ENCODE results near the gene ZC3H12D.
"Not testable (repeated sequence)": the region's sequence is repeated elsewhere in the genome, so short reads cannot be mapped to it uniquely, and the experiment has no call there.

Gene ZC3H12D

DNA sequence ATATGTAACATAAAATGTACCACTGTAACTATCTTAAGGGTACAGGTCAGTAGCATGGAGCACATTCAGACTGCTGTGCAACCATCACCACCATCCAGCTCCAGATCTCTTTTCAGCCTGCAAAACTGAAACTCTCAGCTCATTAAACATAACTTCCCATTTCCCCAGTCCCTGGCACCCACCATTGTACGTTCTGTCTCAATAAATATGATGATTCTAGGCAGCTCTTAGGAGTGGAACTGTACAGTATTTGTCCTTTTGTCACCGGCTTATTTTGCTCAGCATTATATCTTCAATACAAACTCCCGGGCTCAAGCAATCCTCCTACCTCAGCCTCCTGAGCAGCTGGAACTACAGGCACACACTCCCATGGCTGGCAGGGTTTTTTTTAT lies 1.5 kb downstream of the ZC3H12D start:
- no peak for DNase-seq

- no peak for DNase-seq
These were observed 2.1 kb downstream of the ZC3H12D start for GRCh38 chr6:149482545-149483333.

DNA sequence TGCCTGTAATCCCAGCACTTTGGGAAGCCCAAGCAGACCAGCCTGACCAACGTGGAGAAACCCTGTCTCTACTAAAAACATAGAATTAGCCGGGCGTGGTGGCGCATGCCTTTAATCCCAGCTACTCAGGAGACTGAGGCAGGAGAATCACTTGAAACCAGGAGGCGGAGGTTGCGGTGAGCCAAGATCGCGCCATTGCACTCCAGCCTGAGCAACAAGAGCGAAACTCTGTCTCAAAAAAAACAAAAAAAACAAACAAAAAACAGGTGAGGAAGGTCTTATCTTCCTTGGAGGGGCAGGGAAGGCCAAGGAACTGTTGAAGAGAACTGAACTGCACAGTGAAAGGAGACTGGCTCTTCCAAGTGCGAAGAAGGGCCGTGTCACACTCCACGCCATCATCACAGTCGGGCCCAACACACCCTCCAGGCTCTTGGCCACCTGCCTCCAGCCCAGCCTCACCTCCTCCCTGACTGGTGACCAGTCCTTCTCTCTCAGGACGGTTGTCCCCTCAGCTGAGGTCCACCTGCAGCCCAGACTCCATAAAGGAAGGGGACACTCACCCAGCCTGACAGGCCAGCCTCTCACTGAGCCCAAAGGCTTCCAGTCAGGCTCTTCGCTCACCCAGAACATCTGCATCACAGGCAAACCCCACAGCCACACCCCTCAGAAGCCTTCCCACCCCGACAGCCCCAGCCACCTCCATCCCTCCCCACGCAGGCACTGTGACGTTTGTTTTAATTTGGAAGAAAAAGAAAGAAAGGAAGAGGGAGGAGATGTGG lies 4.1 kb downstream of the ZC3H12D start:
- DNase-seq, result no peak

- no peak for DNase-seq
These were observed 6.0 kb downstream of the ZC3H12D start for GRCh38 chr6:149478631-149479314.

DNA sequence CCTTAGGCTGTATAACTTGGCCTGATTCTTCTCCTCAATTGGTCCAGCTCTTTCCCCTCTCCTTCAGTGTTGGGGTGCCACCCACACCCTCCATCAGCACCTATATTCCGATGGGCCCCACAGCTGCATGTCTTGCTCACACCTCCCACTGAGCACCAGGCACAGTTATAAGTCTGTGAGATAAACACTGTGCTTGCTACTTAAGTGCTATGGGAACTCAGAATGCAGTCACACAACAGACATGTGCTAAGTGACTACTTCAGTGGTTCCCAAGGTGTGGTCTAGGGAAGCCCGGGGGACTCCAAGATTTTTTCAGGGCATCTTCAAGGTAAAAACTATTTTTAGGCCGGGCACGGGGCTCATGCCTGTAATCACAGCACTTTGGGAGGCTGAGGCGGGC lies 7.3 kb downstream of the ZC3H12D start:
- no peak for DNase-seq

DNA sequence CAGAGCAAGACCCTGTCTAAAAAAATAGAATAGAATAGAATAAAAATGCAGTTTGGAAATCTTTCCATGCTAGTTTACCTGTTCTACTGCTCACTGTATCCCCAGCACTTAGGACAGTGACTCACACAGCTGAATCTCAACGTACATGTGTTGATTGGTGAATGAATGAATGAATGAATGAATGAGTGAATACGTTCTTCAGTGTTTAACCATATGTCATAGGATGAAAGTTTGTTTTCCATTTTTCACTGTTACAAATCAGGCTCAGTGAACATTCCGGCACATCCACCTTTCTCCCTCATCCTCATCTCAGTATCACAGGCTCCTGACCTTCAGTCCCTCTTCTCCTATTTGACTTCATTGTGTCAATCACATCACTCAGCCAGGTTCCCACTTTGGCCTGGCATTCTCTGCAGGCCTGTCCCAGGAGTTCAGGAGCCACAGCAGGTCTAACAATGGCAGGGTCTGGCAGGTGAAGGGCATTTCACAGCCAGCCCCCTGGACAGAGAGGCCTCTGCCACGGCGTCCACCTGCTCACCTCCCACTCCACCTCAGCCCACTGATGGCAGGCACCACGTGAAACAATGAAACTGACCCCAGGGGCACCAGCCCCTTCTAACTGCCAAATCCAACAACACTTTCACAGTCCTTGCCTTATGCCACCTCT lies 7.9 kb downstream of the ZC3H12D start:
- no peak for DNase-seq

GRCh38 chr6:149474108-149474935 lies 10.5 kb downstream of the ZC3H12D start:
- no peak for DNase-seq

GRCh38 chr6:149473080-149474052 lies 11.4 kb downstream of the ZC3H12D start:
- DNase-seq, result no peak

GRCh38 chr6:149472241-149472640 lies 12.6 kb downstream of the ZC3H12D start:
- DNase-seq, result no peak

DNA sequence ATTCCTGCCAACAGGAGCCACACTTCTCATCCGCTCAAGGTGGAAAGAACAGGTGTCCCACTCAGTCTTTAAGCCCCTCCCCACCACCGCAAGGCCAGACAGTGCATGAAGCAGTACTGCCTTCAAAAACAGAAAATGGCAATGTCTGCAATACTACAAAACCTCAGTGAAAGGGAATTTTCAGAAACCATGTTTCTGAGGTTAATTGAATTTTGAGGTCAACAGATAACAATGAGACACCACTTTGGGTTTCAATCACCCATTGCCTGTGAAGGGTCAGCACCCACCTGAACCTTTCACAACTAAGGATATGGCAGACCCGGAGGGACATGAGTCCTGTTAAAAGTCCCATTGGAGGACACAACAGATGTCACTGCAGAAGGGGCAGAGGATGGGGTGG lies 13.0 kb downstream of the ZC3H12D start:
- no peak for DNase-seq

GRCh38 chr6:149470948-149471347 lies 13.9 kb downstream of the ZC3H12D start:
- no peak for DNase-seq

DNA sequence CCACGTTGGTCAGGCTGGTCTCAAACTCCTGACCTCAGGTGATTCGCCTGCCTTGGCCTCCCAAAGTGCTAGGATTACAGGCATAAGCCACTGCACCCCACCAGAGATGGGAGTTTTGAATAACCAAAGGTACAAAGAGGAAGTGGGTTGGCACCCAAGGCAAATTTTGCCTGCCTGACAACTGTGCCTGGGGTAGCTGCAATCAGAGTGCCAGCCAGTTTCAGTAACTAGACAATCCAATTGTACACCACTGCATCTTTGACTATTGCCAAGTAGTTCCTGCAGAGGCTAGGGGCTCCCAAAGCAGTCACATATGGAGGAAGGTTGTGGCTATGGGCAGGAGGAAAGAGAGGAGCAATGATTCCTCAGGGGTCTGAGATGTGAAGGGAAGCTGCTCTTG lies 16.6 kb downstream of the ZC3H12D start:
- no peak for DNase-seq

- DNase-seq, result no peak
These were observed 17.5 kb downstream of the ZC3H12D start for GRCh38 chr6:149467265-149467664.

GRCh38 chr6:149464411-149464810 lies 20.4 kb downstream of the ZC3H12D start:
- no peak for DNase-seq

GRCh38 chr6:149463781-149464180 lies 21.0 kb downstream of the ZC3H12D start:
- peak; percentile 12 for DNase-seq

DNA sequence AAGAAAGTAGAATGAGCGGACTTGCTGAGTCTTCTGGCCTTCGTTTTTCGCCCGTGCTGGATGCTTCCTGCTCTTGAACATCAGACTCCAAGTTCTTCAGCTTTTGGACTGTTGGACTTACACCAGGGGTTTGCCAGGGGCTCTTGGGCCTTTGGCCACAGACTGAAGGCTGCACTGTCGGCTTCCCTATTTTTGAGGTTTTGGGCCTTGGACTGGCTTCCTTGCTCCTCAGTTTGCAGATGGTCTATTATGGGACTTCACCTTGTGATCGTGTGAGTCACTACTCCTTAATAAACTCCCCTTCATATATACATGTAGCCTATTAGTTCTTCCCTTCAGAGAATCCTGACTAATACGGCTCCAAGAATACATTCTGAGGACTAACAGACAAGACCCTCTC lies 22.1 kb downstream of the ZC3H12D start:
- DNase-seq, result not testable (repeated sequence)

DNA sequence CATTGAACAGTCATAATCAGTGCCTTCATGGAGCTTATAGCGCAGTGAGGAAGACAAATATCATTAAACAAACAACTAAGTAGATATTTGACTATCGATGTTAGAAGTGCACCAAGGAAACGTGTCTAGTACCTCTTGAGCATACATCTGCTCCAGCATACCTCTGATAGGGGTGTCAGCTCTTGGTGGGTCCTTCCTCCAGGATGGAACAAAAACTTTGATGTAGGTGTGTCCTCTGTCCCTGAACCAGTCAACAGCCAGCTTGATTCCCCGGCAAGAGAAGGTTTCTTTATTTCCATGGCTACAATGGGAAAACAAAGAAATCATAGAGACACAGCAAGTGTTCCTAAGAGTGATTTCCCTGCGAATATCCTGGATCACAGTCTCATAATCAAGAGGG lies 23.1 kb downstream of the ZC3H12D start:
- DNase-seq, result no peak

DNA sequence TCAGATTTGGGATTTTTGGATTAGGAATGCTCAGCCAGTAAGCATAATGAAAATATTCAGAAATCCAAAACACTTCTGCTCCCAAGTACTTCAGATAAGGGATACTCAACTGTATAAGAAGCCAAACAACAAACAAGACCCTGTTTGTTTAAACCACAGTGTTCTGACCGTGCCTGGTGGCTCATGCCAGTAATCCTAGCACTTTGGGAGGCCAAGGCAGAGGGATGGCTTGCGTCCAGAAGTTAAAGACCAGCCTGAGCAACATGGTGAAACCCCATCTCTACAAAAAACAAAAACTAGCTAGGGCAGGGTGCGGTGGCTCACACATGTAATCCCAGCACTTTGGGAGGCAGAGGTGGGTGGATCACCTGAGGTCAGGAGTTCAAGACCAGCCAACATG lies 24.6 kb downstream of the ZC3H12D start:
- DNase-seq, result not testable (repeated sequence)

- DNase-seq, result peak; percentile 57
These were observed 25.1 kb downstream of the ZC3H12D start for GRCh38 chr6:149459761-149460160.

DNA sequence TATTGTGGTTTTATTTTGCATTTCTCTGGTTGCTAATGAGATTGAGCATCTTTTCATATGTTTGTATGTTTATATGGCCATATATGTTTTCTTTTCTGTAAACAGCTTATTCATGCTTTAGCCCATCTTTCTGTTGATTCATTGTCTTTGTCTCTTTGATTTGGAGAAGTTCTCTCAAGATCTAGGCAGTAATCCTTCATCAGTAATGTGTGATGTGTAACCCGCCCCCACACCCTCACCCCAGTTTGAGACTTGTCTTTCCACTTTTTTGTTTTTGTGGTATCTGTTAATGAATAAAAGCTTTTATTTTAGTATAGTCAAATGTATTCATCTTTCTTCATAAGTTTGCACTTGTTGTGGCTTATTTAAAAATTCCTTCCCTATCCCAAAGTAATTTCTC lies 26.0 kb downstream of the ZC3H12D start:
- no peak for DNase-seq

DNA sequence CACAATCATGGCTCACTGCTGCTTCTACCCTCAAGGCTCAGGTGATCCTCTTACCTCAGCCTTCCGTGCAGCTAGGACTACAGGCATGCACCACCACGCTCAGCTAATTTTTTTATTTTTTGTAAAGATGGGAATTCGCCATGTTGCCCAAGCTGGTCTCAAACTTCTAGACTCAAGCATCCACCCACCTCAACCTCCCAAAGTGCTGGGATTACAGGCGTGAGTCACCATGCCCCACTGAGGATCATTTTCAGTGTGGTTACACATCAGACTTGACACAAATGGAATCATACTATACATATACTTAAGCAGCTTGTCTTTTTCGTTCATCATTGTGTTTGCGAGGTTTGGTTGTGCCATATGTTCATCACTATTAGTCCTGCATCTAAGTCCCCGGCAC lies 26.6 kb downstream of the ZC3H12D start:
- DNase-seq, result peak; percentile 25

All from HCEC 1CT (cell line).